Measurements from ENCODE around the gene PAN2. TPM values are rescaled to one million over a fixed set of nuclear protein-coding genes. Genes with fewer than 3 reads are reported as not detected.

PAN2 gene
- total RNA-seq, 1 donor from 2014 or later: 28.9 TPM

DNA sequence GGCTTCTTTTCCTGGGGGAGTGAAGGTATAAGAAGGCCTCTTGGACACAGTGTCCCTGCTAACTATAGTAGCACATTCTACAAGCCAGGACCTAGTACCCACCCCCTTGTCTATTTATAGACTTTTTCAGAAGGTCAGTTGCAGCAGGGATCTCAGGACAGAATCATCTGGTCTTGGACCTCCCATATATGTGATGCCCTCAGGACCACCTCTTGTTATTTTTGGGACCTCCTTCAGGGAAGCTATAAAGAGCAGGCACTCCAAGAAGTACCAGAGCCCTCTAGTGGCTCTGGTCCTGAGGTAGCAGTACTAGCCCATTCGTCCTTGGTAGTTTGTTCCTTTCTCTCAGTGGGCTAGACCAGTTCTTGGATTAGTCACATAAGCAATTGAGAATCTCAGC is 62.8 kb downstream of the PAN2 start:
- H3K36me3 Mint-ChIP-seq (ENCODE audit: low read depth): peaks cover 41% of the 10 kb centered on the region
- no peaks in the 10 kb centered on the region for H3K9me3 Mint-ChIP-seq
- intact Hi-C loops (cut with micrococcal nuclease): no loop called here
- no peaks in the 10 kb centered on the region for H3K27me3 Mint-ChIP-seq (ENCODE audit: low read depth)
- no peak overlapping the region for H3K4me3 Mint-ChIP-seq (ENCODE audit: low read depth)
- DNase-seq (ENCODE audit: low spot score): no peak
- peaks cover 15% of the 10 kb centered on the region for H3K4me1 Mint-ChIP-seq (ENCODE audit: low read depth)
- H3K27ac Mint-ChIP-seq: no peak overlapping the region

DNA sequence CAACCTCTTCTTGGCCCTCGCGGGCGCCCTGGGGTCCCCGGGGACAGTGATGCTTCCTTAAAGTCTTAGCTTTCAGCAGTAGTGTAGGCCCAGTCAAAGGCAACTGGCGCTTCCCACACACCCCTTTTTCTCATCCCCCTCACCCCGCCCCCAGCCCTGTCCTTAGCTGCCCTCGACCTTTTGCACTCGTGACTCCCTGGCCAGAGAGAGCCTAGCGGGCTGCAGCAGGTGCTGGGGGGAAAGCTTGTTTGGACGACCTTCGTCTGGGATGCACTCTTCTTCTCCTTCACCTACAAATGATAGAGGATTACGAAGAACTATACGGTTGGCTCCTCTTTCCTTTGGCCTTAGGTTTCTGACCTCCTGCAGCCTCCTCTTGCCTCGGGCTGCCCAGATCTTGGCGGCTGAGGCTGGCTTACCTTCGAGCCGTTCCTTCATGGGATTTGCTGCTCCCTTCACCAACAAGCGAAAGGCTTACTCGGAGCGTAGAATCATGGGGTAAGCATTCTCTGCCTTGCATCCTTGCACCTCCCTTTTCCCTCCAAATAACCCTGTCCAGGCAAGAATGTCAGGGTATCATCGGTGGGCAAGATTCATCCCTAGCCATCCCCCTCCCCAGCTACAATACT is 66.2 kb downstream of the PAN2 start:
- Mint-ChIP-seq H3K27ac (peak overlapping the region; percentile 36), H3K4me3 (ENCODE audit: low read depth) (peak overlapping the region; percentile 79), H3K27me3 (ENCODE audit: low read depth) (no peaks in the 10 kb centered on the region), H3K36me3 (ENCODE audit: low read depth) (peaks cover 19% of the 10 kb centered on the region), H3K9me3 (no peaks in the 10 kb centered on the region), H3K4me1 (ENCODE audit: low read depth) (peaks cover 17% of the 10 kb centered on the region)
- intact Hi-C loops (cut with micrococcal nuclease): loop anchor here (1.0 to 2.0 kb wide), 3 partner anchors 33 to 75 kb away; partner anchors contain the start of genes CS and NABP2
- DNase-seq (ENCODE audit: low spot score): no peak

DNA sequence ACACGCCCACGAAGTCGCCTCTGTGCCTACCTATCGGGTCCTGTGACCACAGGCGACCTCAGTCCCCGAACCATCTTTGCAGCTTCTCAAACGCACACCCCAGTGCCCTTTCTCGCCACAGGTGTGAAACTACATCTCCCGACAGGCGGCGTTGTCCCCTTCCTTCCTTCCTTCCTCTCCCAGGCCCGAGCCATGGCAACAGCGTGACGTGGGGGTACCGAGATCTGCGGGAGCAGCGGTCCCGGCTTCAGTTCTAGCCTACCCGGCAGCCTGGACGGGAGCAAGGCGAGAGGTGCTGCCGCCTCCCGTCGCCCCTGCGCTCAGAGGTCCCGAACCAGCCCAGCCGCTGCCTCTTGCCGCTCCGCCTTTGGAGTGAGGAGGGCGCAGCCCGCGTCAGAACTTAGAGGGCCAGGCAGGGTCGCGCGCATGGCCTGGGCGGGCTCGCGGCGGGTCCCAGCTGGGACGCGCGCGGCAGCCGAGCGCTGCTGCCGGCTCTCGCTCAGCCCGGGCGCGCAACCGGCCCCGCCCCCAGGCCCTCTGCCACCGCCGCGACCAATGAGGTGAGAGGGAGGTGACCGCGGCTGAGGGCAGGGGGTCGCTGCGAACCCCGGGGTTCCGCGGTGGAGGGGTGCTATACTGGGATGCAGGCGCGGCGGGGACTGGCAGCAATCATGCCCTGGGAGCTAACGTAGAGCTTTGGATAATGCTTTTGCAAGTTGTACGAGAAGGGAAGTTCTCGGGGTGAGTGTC is 66.9 kb downstream of the PAN2 start, which contains the start of gene COQ10A:
TSS of gene COQ10A (plus strand) at position 250 of the 750 bp plus-strand sequence. CDS start at position 427, 177 bp downstream.
- intact Hi-C loops (cut with micrococcal nuclease): loop anchor here (1.0 to 2.0 kb wide), 4 partner anchors 33 to 74 kb away; partner anchors contain the start of genes CS and NABP2

More for the DNA sequence above, 66.9 kb downstream of the PAN2 start, which contains the start of gene COQ10A:
- H3K36me3 Mint-ChIP-seq (ENCODE audit: low read depth): peaks cover 12% of the 10 kb centered on the region
- H3K4me1 Mint-ChIP-seq (ENCODE audit: low read depth): peaks cover 17% of the 10 kb centered on the region
- no peaks in the 10 kb centered on the region for H3K27me3 Mint-ChIP-seq (ENCODE audit: low read depth)
- peak; percentile 85 for DNase-seq (ENCODE audit: low spot score)
- H3K27ac Mint-ChIP-seq: peak within 1 kb of the TSS; percentile 87
- H3K4me3 Mint-ChIP-seq (ENCODE audit: low read depth): peak within 1 kb of the TSS; percentile 96
- H3K9me3 Mint-ChIP-seq: no peaks in the 10 kb centered on the region

Other genes with a start within 250 kb of the PAN2 start
- gene PA2G4, start 229.4 kb downstream of the PAN2 start, total RNA-seq: 356 and 364 TPM in 2 replicates
- gene RPL41, start 217.4 kb downstream of the PAN2 start, total RNA-seq: 3,925 and 4,057 TPM in 2 replicates
- gene ZC3H10, start 215.7 kb downstream of the PAN2 start, total RNA-seq: 7.7 and 9.2 TPM in 2 replicates
- gene ESYT1, start 205.7 kb downstream of the PAN2 start, total RNA-seq: 154 TPM in 2 replicates
- 89.7 and 94.3 TPM in 2 replicates for gene MYL6B, start 181.4 kb downstream of the PAN2 start, total RNA-seq
- 1,051 and 1,067 TPM in 2 replicates for gene MYL6, start 175.6 kb downstream of the PAN2 start, total RNA-seq
- 131 and 136 TPM in 2 replicates for gene SMARCC2, start 144.5 kb downstream of the PAN2 start, total RNA-seq
- 38.5 TPM in 2 replicates for gene RNF41, start 112.1 kb downstream of the PAN2 start, total RNA-seq
- 77.3 and 86.8 TPM in 2 replicates for gene NABP2, start 109.7 kb downstream of the PAN2 start, total RNA-seq
- 0.39 and 1.4 TPM in 2 replicates for gene SLC39A5, start 103.9 kb downstream of the PAN2 start, total RNA-seq
- 66.0 and 78.0 TPM in 2 replicates for gene ANKRD52, start 75.6 kb downstream of the PAN2 start, total RNA-seq
- gene COQ10A, start 67.1 kb downstream of the PAN2 start, total RNA-seq: 15.9 and 17.0 TPM in 2 replicates
- gene CS, start 33.7 kb downstream of the PAN2 start, total RNA-seq: 250 and 253 TPM in 2 replicates
- gene CNPY2, start 18.0 kb downstream of the PAN2 start, total RNA-seq: 160 and 165 TPM in 2 replicates
- 30.4 and 31.0 TPM in 2 replicates for gene IL23A, start 4.9 kb upstream of the PAN2 start, total RNA-seq
- gene STAT2, start 26.1 kb upstream of the PAN2 start, total RNA-seq: 70.3 and 75.0 TPM in 2 replicates
- gene APOF, start 28.9 kb upstream of the PAN2 start, total RNA-seq: not detected in 2 replicates
- 43.7 and 45.6 TPM in 2 replicates for gene TIMELESS, start 115.4 kb upstream of the PAN2 start, total RNA-seq
- gene MIP, start 120.7 kb upstream of the PAN2 start, total RNA-seq: not detected in 2 replicates
- gene SPRYD4, start 134.6 kb upstream of the PAN2 start, total RNA-seq: 4.4 and 4.5 TPM in 2 replicates
- gene GLS2, start 154.2 kb upstream of the PAN2 start, total RNA-seq: 1.5 and 3.1 TPM in 2 replicates
- 7.9 and 11.0 TPM in 2 replicates for gene RBMS2, start 187.8 kb upstream of the PAN2 start, total RNA-seq